Smooth muscle cell of the umbilical artery (primary cell): Measurements from ENCODE around the gene STAP2. TPM values are rescaled to one million over a fixed set of nuclear protein-coding genes. Genes with fewer than 3 reads are reported as not detected.

Source experiments
- total RNA-seq: library from RNA; depleted of rRNA; stranded (reverse); fragments of >200 nt; gene quantifications from 2 replicates; pipeline ENCODE4 v1.2.3, GENCODE V29; 2014

The STAP2 gene
- total RNA-seq = 1.2 and 3.0 TPM in 2 replicates

GRCh38 chr19:4338441-4339355, at the start of gene STAP2:
Gene STAP2 (minus strand): TSS chr19:4338827. CDS start chr19:4338753, 74 bp downstream.

GRCh38 chr19:4343370-4344307, 5.0 kb upstream of the STAP2 start, which contains the start of gene MPND:
Gene MPND (plus strand): TSS chr19:4343562. CDS start chr19:4343594, 32 bp downstream.

GRCh38 chr19:4304538-4305256, 33.9 kb downstream of the STAP2 start, which contains the start of gene FSD1:
Gene FSD1 (plus strand): TSS chr19:4304598. CDS start chr19:4304747, 149 bp downstream.

GRCh38 chr19:4302243-4302640, 36.4 kb downstream of the STAP2 start, which contains the start of gene TMIGD2:
Gene TMIGD2 (minus strand): TSS chr19:4302389. CDS start chr19:4302385, 4 bp downstream.

GRCh38 chr19:4278419-4279266, 60.0 kb downstream of the STAP2 start, which contains the start of gene SHD:
Gene SHD (plus strand): TSS chr19:4279266. CDS start chr19:4280064, 798 bp downstream.

Other genes starting within 250 kb of the STAP2 start
- 111 and 139 TPM in 2 replicates for gene MAP2K2, start 214.7 kb downstream of the STAP2 start, total RNA-seq
- not detected in 2 replicates for gene CREB3L3, start 185.2 kb downstream of the STAP2 start, total RNA-seq
- gene SIRT6, start 156.3 kb downstream of the STAP2 start, total RNA-seq = 13.4 and 24.6 TPM in 2 replicates
- gene ANKRD24, start 156.1 kb downstream of the STAP2 start, total RNA-seq = 2.1 and 2.9 TPM in 2 replicates
- 0.28 and 0.30 TPM in 2 replicates for gene EBI3, start 109.3 kb downstream of the STAP2 start, total RNA-seq
- 8.0 and 12.1 TPM in 2 replicates for gene YJU2, start 91.7 kb downstream of the STAP2 start, total RNA-seq
- not detected in 2 replicates for gene SHD, start 59.6 kb downstream of the STAP2 start, total RNA-seq
- gene TMIGD2, start 36.4 kb downstream of the STAP2 start, total RNA-seq = not detected in 2 replicates
- 16.9 and 23.8 TPM in 2 replicates for gene FSD1, start 34.2 kb downstream of the STAP2 start, total RNA-seq
- gene MPND, start 4.7 kb upstream of the STAP2 start, total RNA-seq = 4.5 and 4.6 TPM in 2 replicates
- gene SH3GL1, start 61.7 kb upstream of the STAP2 start, total RNA-seq = 28.5 and 65.0 TPM in 2 replicates
- 2.4 and 9.3 TPM in 2 replicates for gene CHAF1A, start 63.8 kb upstream of the STAP2 start, total RNA-seq
- 77.8 and 78.7 TPM in 2 replicates for gene UBXN6, start 119.0 kb upstream of the STAP2 start, total RNA-seq
- gene HDGFL2, start 133.5 kb upstream of the STAP2 start, total RNA-seq = 37.7 and 60.6 TPM in 2 replicates
- 0.09 TPM in 1 of 2 replicates, not detected in the other for gene PLIN4, start 179.7 kb upstream of the STAP2 start, total RNA-seq
- gene PLIN5, start 196.4 kb upstream of the STAP2 start, total RNA-seq = not detected in 2 replicates
- gene LRG1, start 201.2 kb upstream of the STAP2 start, total RNA-seq = not detected in 2 replicates
- 0.23 and 0.30 TPM in 2 replicates for gene SEMA6B, start 220.9 kb upstream of the STAP2 start, total RNA-seq